Measurements from ENCODE around the gene TMPRSS6.

DNA sequence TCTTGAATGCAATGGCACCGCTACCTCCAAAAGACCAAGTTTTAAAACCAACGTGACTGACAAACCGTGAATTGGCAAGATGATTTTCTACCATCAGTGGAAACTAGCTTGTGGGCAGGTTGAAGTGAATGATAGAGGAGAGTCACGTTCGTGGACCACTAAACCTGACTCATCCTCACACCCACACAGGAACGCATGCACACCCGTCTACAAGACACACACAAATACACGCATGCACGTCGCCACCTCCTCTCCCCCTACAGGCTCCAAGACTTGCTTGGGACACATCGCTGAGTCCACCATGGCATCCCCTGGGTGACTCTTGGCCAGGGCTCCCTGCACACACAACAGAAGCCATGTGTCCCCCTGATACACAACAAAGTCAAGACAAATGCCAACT is 14.4 kb downstream of the TMPRSS6 start:
- no peak for TF ChIP-seq CTCF (IDR thresholded peaks at IDR 0.05)
- no peak for TF ChIP-seq POLR2A (IDR thresholded peaks at IDR 0.05)

All from right lobe of liver (tissue), 4 donors.